Ramos (cell line): Measurements from ENCODE around the gene PTPRB.

ENCODE experiments used
- in situ Hi-C: fragments of 300-500 bp; cut with MboI; formaldehyde crosslinking; loops from one replicate; pipeline ENCODE4 v1.14.3; 2022; ENCODE audit warnings: low sequenced_read_pairs; ENCODE audit not compliant: unreplicated experiment

PTPRB gene

DNA sequence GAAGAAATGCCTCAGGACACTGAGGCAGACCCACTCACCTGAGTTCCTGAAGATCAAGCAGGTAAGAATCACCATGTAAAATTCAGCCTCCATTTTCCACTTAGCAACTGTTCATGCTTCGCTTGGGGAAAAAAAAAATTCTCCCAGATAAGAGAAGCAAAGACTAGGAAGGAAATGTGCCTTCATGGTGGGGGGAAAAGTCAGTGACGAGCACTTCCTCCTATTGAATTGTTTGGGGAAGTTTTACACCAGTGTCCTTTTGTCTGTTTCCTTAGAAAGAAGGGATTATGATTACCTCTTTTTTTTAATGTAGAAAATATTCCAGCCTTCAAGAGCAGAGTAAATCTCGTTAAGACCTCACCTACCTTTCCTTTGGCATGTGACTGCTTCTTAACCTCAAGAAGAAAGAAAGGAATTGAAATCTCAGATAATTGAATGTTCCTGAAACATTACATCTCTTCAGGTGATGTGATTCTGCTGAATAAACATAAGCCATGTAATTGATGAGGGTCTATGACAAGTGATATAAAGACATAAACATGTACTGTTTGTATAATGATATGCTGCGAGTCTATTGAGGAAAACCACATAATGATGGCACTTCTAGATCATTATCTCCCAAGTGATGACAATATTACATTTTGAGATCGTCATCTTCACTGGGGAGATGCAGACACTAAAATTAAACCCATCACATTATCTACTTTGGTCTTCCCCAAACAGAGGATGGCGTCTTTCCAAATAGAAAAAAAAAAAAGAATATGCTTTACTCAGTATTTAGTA, at the start of gene PTPRB:
Gene PTPRB, minus strand, starts transcription at position 127 of the 783 bp plus-strand sequence. Its CDS starts 34 bp downstream, at position 93.
- in situ Hi-C loops = no loop called here

DNA sequence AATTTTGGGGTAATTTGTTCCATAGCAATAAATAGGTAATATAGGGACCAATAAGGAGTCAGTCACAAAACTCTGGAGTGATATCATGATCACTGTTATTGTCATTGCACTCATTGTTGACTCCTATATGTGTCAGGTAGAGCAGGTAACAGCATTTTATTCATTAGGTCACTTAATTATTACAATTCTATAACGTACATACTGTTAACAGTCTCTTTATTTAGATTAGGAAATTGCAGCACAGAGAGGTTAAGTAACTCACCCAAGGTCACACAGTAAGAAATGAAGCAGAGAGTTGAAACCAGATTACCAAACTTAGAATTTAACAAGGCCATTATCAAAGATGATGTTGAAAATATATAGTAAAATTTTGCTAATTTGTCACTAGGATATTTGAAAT, 49.7 kb upstream of the PTPRB start:
- in situ Hi-C loops = no loop called here

DNA sequence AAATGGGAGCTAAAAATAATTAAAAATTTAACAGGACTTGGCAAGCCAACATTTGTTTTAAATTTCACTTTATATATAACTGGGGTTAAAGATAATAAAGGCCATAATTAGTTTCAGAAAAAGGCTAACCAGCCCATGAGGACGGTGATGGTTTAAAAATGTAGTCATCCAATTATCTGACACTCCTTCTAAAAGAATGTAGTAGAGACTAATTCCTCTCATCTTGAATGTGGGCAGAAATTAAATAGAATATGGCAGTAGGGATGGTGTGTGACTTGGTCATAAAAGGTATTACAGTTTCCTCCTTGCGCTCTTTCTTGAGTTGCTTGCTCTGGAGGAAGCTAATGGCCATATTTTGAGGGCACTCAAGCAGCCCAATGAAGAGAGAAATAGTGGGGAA, 49.1 kb upstream of the PTPRB start:
- in situ Hi-C loops = no loop called here

DNA sequence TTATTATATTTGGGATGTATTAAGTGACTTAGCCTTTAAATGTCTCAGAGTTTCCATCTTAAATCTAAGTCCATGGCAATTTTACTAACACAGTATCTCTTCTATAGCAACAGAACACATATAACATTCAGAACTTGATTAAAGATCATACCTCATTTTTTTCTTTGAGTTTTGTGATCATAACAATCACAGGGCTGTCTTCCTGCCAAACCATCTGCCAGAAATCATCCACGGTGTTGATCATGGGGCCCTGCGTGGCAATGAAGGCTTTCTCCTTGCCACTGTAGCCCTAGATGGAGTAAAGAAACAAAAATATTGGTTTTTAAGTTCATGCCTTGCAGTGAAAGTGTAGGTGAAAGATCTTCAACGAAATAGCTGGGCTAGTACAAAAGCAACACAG, 46.7 kb upstream of the PTPRB start:
- in situ Hi-C loops = no loop called here

DNA sequence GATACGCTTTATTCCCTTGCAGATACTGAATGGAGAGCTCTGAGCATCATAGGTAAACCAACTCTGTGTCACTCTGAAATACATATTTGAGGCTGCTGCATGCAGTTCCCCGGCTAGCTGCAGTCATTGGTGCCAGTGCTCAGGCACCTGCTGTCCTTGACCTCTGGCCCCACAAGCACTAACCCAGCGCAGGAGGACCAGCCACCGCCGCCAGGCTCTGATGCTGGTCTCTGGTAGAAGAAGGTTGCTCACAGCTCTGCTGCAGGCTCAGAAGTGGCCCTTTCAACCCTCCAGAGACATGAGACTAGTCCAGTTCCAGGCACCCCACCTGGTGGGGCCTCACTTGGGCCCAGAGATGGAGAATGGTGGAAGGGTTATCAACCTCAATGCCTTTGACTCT, 34.5 kb upstream of the PTPRB start:
- in situ Hi-C loops = no loop called here

DNA sequence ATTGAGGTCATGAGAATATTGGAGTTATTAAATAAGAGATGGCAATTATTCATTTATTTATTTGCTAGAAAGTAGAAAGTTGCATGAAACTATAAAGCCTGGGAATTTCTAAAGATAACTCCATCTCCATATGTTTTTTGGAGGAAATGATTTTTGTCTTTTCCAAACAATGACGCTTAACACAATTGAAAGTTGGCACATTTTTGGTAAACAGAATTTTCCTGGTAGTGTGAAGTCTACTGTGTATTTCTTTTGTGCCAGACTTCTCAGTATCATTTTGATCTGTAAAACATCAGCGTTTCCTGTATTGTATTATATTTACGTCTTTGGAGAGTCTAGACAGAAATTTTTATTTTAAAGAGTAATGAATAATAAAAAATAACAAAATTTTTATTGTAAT, 33.7 kb upstream of the PTPRB start:
- in situ Hi-C loops = no loop called here

DNA sequence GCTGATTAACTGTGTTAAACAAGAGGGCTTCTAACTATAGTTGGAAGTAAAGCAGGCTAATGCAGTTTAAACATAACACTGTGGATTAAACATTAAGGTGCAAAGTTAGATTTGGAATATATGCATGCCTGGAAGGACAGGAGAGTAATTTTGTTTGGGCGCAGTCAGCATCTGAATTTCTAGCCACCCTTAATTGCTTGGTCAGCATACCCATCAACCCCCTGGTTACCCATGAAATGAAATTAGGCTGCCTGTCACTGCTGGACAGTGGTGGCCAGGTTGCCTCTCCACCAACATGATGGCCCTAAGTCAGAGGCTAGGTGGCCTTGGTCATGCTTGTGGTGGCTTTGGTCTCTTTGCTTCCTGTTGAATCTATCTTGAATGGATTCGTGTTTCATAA, 30.0 kb upstream of the PTPRB start:
- in situ Hi-C loops = no loop called here

DNA sequence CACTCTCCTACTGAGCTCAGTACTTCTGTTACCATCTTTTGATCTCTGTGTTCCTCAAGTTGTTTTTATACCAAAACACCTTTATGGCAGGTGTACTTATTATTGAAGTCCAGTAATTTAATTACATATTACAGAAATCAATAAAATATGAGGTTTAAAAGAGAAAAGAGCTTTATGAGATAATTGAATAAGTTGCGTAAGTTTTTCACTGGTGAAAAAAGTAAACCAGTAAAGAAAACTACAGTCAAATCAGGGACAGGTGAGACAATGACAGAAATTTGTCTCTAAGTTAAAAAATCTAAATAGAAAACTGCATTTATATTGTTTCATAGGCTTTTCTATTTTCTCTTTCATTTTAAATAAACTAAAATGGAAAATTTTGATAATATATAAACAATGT, 29.1 kb upstream of the PTPRB start:
- in situ Hi-C loops = no loop called here

DNA sequence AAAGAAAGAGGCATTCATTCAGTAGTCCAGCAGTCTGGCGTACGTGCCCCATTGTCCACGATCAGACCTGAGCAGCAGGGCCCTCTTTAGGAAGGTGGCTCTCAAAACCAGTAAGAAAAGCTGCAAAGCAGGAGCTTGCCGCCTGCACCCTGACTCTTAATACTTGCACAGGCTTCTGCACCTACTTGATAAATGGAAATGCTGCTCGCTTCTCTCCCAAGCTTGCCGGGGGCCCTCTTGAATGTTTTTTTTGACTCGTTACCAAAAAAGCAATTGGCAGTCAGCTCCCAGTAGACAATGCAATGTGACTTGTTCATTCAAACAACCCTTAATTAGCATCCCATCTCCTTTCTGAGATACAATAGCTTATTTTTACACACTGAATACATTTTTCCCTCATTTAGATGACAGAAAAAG, 27.2 kb upstream of the PTPRB start:
- in situ Hi-C loops = no loop called here

DNA sequence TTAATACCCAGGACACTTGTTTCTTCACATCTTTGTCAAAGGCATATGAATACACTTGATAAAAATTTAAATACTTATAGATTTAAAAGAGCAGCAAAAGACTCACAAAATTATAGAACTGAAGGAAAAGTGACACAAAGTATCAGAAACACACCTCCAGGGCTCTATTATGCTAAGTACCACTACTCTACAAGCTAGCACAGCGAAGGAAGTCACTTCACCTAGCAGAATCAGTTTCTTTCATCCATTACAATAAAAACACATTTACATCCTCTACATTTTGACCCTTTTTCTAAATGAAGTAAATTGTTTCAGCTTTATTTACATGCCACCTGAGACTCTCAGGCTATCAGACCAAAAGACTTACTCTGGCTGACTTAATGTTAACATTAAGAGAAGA, 26.6 kb upstream of the PTPRB start:
- in situ Hi-C loops = no loop called here

DNA sequence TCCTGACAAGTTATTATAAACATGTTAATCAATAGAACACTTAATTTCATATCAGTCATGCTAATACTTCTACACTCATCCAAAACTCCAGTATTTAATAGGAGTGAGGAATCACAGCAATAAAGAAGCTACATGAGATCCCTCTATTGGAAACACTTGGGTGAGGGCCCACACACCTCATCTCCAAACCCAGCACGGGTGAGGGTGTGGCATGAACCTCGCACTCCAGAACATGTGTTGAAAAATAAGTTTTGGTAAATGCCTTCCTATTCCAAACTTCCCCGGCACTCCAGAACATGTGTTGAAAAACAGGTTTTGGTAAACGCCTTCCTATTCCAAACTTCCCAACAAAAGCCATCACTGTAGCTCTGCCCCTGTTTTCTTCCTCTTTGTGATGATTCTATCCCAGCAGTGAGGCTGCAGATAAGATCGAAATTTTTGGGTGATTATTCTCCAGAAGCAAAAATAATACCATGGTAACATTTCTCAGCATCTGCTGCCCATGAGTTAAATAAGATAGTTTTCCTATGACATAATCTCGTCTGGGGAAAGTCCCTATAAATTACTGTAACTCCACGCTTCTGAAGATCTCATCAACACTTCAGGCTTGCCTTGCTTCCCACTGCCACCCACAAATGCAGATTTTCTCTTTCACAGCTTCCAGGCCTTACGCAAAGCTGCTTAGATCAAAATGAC, 24.4 kb upstream of the PTPRB start:
- in situ Hi-C loops = no loop called here

DNA sequence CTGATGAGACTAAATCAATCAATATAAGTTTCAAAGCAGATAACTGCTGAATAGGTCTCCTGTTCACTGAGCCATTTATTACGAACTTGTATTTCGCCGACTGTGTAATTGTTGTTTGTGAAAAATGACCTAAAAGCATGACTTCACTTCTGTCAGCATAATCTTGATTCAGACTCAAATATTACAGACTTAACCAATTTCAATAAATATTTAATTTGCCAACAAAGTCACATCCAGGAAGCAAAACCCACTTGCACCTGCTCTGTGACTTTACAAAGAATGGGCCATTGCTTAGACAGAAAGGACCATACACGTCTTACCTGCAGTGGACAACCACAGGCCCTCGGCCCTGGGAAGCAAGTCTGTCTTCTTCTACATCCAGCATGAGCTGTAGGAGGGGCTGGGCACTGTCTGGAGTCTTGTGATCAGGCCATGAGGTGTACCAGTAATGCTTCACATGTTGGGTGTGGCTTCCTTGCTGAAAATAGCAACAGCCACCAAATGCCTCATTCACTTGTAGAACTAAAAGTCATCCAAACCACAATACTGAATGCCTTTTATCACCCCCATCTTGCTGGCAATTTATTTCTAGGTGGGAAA, 23.5 kb upstream of the PTPRB start:
- in situ Hi-C loops = no loop called here

DNA sequence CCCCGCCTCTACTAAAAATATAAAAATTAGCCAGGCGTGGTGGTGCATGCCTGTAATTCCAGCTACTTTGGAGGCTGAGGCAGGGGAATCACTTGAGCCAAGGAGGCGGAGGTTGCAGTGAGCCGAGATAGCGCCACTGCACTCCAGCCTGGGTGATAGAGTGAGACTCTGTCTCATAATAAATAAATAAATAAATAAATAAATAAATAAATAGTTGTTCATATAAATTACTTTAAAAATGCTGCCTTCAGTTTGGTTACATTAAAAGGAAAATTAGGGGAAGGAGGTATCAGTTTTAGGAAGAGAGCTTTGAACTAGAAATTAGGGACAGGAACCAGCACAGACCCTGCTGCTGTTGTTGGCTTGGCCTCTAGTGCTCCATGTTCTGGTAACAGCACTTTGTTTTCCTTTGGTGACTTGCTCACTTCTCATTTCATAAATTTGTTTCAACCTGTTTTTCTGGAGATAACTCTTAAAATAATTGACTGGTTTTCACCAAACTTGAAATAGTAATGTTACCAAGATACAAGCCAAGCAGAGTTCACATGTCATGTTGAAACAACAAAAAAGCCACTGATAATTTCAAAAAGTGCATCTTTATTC, 22.9 kb upstream of the PTPRB start:
- in situ Hi-C loops = no loop called here

DNA sequence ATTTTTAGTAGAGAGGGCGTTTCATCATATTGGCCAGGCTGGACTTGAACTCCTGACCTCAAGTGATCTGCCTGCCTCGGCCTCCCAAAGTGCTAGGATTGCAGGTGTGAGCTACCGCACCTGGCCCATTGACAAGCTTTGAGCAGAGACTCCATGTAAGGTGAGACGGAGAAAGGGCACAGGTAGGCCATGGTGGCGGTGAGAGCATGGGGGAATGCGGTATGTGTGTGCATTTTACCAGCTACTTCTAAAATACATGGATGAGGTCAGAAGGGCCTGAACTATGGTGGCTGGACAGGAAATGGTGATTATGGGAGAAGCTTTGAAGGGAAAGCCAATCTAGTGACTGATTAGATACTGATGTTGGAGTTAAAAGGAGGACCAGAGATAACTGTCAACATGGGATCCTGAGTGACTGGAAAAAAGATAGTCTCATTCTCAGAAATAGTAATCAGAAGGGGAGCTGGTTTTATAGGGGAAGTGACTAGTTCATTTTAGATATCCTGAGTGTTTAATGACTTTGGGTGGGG, 21.9 kb upstream of the PTPRB start:
- in situ Hi-C loops = no loop called here

DNA sequence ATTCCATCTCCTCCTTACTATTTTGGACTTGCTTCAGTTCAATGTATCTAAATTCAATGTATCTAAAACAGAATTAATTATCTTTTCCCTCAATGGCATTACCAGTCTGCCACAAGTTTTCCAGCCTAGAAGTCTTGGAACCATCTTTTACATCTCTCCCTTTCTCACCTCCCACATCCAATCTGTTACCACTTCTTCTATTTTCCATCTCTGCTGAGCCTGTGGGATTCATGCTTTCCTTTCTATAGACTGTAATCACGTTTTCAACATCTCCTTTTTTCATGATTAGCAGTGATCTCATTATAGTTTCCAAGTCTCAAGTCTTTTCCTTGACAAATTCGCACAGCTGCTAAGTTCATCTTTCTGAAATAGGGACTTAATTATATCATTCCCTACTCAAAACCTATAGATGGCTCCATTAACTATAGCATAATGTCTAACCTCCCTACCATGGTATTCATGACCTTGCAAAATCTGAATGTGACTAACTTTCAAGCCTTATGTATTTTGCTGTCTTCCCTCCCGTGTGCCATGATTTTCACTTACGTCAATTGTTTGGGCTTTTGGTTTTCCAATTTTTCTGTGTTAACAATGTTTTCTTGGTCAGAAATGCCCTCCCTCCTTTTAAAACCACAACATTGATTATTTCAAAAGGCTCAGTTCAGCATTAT, 20.5 kb upstream of the PTPRB start:
- in situ Hi-C loops = no loop called here

DNA sequence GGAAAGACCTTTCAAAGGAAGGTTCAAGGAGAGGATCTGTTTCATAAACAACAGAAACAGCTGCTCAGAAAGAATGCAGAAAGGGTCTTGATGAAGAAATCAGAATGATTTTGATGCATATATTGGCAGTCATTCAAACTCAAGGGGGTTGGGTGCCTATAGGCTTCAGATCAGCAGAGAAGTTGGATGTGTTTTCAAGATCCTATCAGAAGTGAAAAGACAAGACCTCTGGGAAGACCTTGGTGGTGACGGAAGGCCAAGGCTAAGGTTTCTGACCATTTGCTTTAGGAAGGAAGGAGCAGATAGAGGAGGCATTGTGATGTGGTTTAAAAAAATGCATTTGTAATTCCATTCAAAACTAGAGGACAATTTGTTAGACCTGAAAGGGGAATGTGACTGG, 15.2 kb upstream of the PTPRB start:
- in situ Hi-C loops = no loop called here

DNA sequence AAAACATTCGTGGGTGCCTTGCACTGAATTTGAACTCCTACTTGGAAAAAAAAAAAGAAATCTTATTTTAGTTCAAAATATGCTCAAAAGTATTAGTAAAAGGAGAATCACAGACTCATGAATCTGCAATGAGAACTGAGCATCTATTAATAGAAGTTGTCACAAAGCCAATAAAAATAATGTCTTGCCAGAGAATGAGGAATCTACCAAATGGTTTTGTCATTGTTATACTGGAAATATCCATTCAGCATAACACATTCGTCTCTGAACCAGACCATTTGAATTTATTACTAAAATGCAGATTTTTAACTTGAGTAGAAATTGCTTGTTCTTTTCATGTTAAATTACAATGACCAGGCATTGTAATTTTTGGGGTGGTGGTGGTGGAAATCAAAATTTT, 11.6 kb upstream of the PTPRB start:
- in situ Hi-C loops = no loop called here

DNA sequence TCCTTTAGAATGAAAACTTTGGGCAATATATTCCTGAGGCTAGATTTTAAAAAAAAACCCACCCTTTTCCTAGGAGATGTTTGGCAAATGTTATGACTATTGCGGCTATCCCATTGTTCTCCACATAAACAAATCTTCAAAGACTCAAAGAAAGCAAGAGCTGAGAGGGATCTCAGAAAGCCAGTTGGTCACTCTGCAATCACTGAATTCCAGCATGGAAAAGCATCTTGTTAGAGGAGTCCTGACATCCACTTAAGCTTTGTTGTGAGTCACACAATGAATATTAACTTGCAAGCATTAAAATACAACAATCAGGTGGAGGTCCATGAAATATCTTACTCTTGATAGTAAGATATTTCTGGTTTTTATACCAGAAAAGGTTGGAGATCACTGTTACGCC, 11.0 kb upstream of the PTPRB start:
- in situ Hi-C loops = no loop called here

DNA sequence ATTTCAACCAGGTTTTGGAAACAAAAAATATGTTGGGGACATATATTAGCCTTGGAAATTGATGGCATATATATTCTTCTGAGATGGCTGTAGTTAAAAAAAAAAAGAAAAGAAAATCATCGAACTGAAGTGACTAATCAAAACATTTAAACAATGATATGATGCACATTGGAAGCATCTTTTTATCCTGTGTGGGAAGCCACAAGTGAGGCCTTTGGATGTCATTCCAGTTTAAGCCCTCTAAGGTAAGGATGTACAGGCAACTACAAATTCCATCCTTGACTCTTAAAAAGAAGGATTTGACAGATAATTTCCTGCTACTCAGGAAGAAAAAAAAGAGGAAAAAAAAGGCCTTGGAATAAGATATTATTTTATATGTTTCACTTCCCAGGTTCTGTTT, 9.6 kb upstream of the PTPRB start:
- in situ Hi-C loops = no loop called here
